IMR-90 (cell line): ENCODE data around the gene EXOC3L4. TPM values are rescaled to one million over a fixed set of nuclear protein-coding genes. Genes with fewer than 3 reads are reported as not detected.

ENCODE experiments used
- ATAC-seq: fragments of 200-7000 bp; cut with Tn5 transposase; 2 replicates; pipeline ENCODE4 v1.9.1; 2020; ENCODE audit warnings: low read depth, mild to moderate bottlenecking, moderate library complexity
- BruUV-seq: library from RNA; stranded (reverse); fragments of 400-500 nt; replicated peaks from 2 replicates; lab custom pipeline; 2021; lab: Mats Ljungman, UMichigan
- CTCF ChIA-PET: fragments of 300-600 bp; formaldehyde crosslinking; extraction: SDS; loops from one replicate; lab custom pipeline; 2021; ENCODE audit warnings: antibody characterized with exemption; lab: Yijun Ruan, JAX
- POLR2A ChIA-PET: fragments of 300-600 bp; sonication (Branson Sonifier 250); formaldehyde crosslinking; loops from one replicate; lab custom pipeline; 2022; ENCODE audit warnings: antibody characterized with exemption; ENCODE audit not compliant: unreplicated experiment; lab: Charles Lee
- DNase-seq: peaks from one replicate; pipeline ENCODE4 v3.0.0; 2013
- H2AFZ ChIP-seq: replicated peaks from 2 replicates; pipeline ENCODE3; 2013; ENCODE audit warnings: low read length, mild to moderate bottlenecking; ENCODE audit not compliant: poor library complexity
- H2AK5ac ChIP-seq: 2 replicates; pipeline ENCODE4 v1.6.1; 2013; ENCODE audit warnings: low read depth, low read length, inconsistent platforms
- H2AK9ac ChIP-seq: replicated peaks from 2 replicates; pipeline ENCODE3; 2013; ENCODE audit warnings: mild to moderate bottlenecking, low read depth, low read length, moderate library complexity; ENCODE audit not compliant: poor library complexity
- H2BK120ac ChIP-seq: 2 replicates; pipeline ENCODE4 v1.6.1; 2013; ENCODE audit warnings: low read depth, low read length, inconsistent platforms
- H2BK15ac ChIP-seq: 3 replicates; pipeline ENCODE4 v1.6.1; 2013; ENCODE audit warnings: low read depth, low read length, inconsistent platforms
- H2BK20ac ChIP-seq: 2 replicates; pipeline ENCODE4 v1.6.1; 2013; ENCODE audit warnings: low read depth, mild to moderate bottlenecking, inconsistent platforms, low read length, moderate library complexity
- H2BK5ac ChIP-seq: 2 replicates; pipeline ENCODE4 v1.6.1; 2013; ENCODE audit warnings: mild to moderate bottlenecking, low read depth, low read length, inconsistent platforms; ENCODE audit not compliant: poor library complexity, severe bottlenecking
- H3K14ac ChIP-seq: replicated peaks from 2 replicates; pipeline ENCODE4 v1.6.1; 2013; ENCODE audit warnings: low read depth, low read length, inconsistent platforms
- H3K18ac ChIP-seq: 2 replicates; pipeline ENCODE4 v1.6.1; 2013; ENCODE audit warnings: low read depth, low read length, control low read depth
- H3K23ac ChIP-seq: 2 replicates; pipeline ENCODE4 v1.6.1; 2013; ENCODE audit warnings: low read depth, low read length, inconsistent platforms
- H3K27ac ChIP-seq: 2 replicates; pipeline ENCODE4 v1.5.1; 2013; ENCODE audit warnings: mild to moderate bottlenecking, control low read depth, low read length; ENCODE audit not compliant: insufficient read depth
- H3K27me3 ChIP-seq: 2 replicates; pipeline ENCODE4 v1.6.1; 2013; ENCODE audit warnings: low read length; ENCODE audit not compliant: control insufficient read depth, insufficient read depth
- H3K36me3 ChIP-seq: 2 replicates; pipeline ENCODE4 v1.6.1; 2013; ENCODE audit warnings: low read length, mixed read lengths; ENCODE audit not compliant: control insufficient read depth, insufficient read depth
- H3K4ac ChIP-seq: 2 replicates; pipeline ENCODE4 v1.6.1; 2013; ENCODE audit warnings: low read depth, low read length, inconsistent platforms
- H3K4me1 ChIP-seq: 2 replicates; pipeline ENCODE4 v1.6.1; 2013; ENCODE audit warnings: low read length, mixed read lengths; ENCODE audit not compliant: control insufficient read depth, insufficient read depth
- H3K4me2 ChIP-seq: 2 replicates; pipeline ENCODE4 v1.6.1; 2013; ENCODE audit warnings: low read depth, mild to moderate bottlenecking, control low read depth, low read length, moderate library complexity
- H3K4me3 ChIP-seq: 2 replicates; pipeline ENCODE4 v1.5.1; 2013; ENCODE audit warnings: low read depth, mild to moderate bottlenecking, control low read depth, low read length, moderate library complexity; ENCODE audit not compliant: insufficient read depth
- H3K56ac ChIP-seq: 2 replicates; pipeline ENCODE4 v1.6.1; 2013; ENCODE audit warnings: low read length, inconsistent platforms; ENCODE audit not compliant: insufficient read depth; ENCODE audit errors: extremely low read depth
- H3K79me1 ChIP-seq, 2 experiments: 2 replicates each; pipeline ENCODE4 v1.6.1; 2013; ENCODE audit warnings: low read length in 2 of 2, inconsistent platforms in 1 of 2, low read depth in 1 of 2
- H3K9ac ChIP-seq: 2 replicates; pipeline ENCODE4 v1.6.1; 2013; ENCODE audit warnings: low read depth, low read length, control low read depth
- H3K9me1 ChIP-seq: 2 replicates; pipeline ENCODE4 v1.6.1; 2013; ENCODE audit warnings: low read length, inconsistent platforms; ENCODE audit not compliant: insufficient read depth
- H3K9me3 ChIP-seq: 2 replicates; pipeline ENCODE4 v1.6.1; 2013; ENCODE audit warnings: low read length; ENCODE audit not compliant: control insufficient read depth, insufficient read depth
- H4K20me1 ChIP-seq: 2 replicates; pipeline ENCODE4 v1.6.1; 2013; ENCODE audit warnings: low read length, inconsistent platforms; ENCODE audit not compliant: insufficient read depth
- H4K5ac ChIP-seq: 2 replicates; pipeline ENCODE4 v1.6.1; 2013; ENCODE audit warnings: mild to moderate bottlenecking, low read depth, low read length, control low read depth
- H4K8ac ChIP-seq, 2 experiments: 2 replicates each; pipeline ENCODE4 v1.6.1; 2013; ENCODE audit warnings: low read depth in 2 of 2, low read length in 2 of 2, control low read depth in 1 of 2, inconsistent platforms in 1 of 2
- H4K91ac ChIP-seq: 2 replicates; pipeline ENCODE4 v1.6.1; 2013; ENCODE audit warnings: low read depth, low read length, inconsistent platforms; ENCODE audit not compliant: insufficient read depth
- BHLHE40 ChIP-seq: fragments of 150-350 bp; IDR thresholded peaks from 2 replicates; pipeline ENCODE4 v1.6.1; 2016; ENCODE audit warnings: mild to moderate bottlenecking, low read depth, low read length
- CHD1 ChIP-seq: IDR thresholded peaks from 2 replicates; pipeline ENCODE4 v1.6.1; 2012; ENCODE audit warnings: low read depth, low read length, improper control_type of control experiment
- ELK1 ChIP-seq: fragments of 150-350 bp; IDR thresholded peaks from 2 replicates; pipeline ENCODE4 v1.6.1; 2016; ENCODE audit warnings: low read depth, mild to moderate bottlenecking, low read length, moderate library complexity, borderline replicate concordance
- MAFK ChIP-seq: IDR thresholded peaks from 2 replicates; pipeline ENCODE4 v1.6.1; 2012; ENCODE audit warnings: low read depth, low read length, improper control_type of control experiment
- MAZ ChIP-seq: IDR thresholded peaks from 2 replicates; pipeline ENCODE4 v1.6.1; 2012; ENCODE audit warnings: low read depth, mild to moderate bottlenecking, low read length, improper control_type of control experiment, moderate library complexity, borderline replicate concordance
- NFE2L2 ChIP-seq: fragments of 150-350 bp; IDR thresholded peaks from 2 replicates; pipeline ENCODE4 v1.6.1; 2016; ENCODE audit warnings: low read depth, mild to moderate bottlenecking, low read length
- POLR2A ChIP-seq: IDR thresholded peaks from 2 replicates; pipeline ENCODE4 v1.6.1; 2012; ENCODE audit warnings: mild to moderate bottlenecking, low read depth, low read length
- SMC3 ChIP-seq: fragments of 150-350 bp; IDR thresholded peaks from 2 replicates; pipeline ENCODE4 v1.6.1; 2016; ENCODE audit warnings: low read depth, mild to moderate bottlenecking, antibody characterized with exemption, low read length, moderate library complexity
- USF2 ChIP-seq: fragments of 150-350 bp; IDR thresholded peaks from 2 replicates; pipeline ENCODE4 v1.6.1; 2017; ENCODE audit warnings: mild to moderate bottlenecking, antibody characterized with exemption, low read length, low read depth
- WGBS, 2 experiments: methylation state at CpG; one replicate each; pipeline versions ENCODE4 v1.1.5 to v1.1.7; 2013; ENCODE audit warnings: missing lambda C conversion rate in 2 of 2; ENCODE audit not compliant: insufficient read length in 1 of 2; ENCODE audit errors: extremely low coverage in 2 of 2; 5-methylcytosine and 5-hydroxymethylcytosine counted together
- dilution Hi-C: fragments of 300-500 bp; cut with HindIII; formaldehyde crosslinking; loops from one replicate; pipeline ENCODE4 v1.14.3; 2018; ENCODE audit warnings: low sequenced_read_pairs; ENCODE audit not compliant: unreplicated experiment
- in situ Hi-C: fragments of 300-500 bp; cut with MboI; formaldehyde crosslinking; loops from 3 replicates; pipeline ENCODE4 v1.14.3; 2019; ENCODE audit warnings: low sequenced_read_pairs, inconsistent platforms, mixed read lengths
- intact Hi-C: fragments of 100-400 bp; cut with micrococcal nuclease; formaldehyde crosslinking; loops from 2 replicates; pipeline ENCODE4 v1.10.0; 2022
- polyA plus RNA-seq, 3 experiments: library from polyadenylated mRNA; depleted of rRNA; stranded (reverse); fragments of >200 nt; gene quantifications; 2 replicates each; pipeline ENCODE4 v1.2.3, GENCODE V29; 2012; ENCODE audit warnings: low replicate concordance in 1 of 3
- total RNA-seq: library from RNA; depleted of rRNA; stranded (reverse); fragments of >200 nt; gene quantifications from 2 replicates; pipeline ENCODE4 v1.2.3, GENCODE V29; 2012

EXOC3L4 gene
- total and polyA plus RNA-seq, 2 of the 4 experiments (the other 2 are of a cell fraction), result not detected

- no peak overlapping the region for H2BK20ac ChIP-seq
- no peak overlapping the region for H2BK15ac ChIP-seq
- H3K27me3 ChIP-seq, result peaks cover 50% of the 10 kb centered on the region
- H3K9me1 ChIP-seq, result no peaks in the 10 kb centered on the region
- H3K4me1 ChIP-seq, result peaks cover 11% of the 10 kb centered on the region
- TF ChIP-seq NFE2L2 (no peak), ELK1 (no peak), CHD1 (no peak), BHLHE40 (no peak), POLR2A (no peak), USF2 (no peak), SMC3 (no peak), MAZ (no peak), MAFK (no peak)
- H2AK5ac ChIP-seq, result no peak overlapping the region
- no peak overlapping the region for H3K4ac ChIP-seq
- no peak overlapping the region for H4K91ac ChIP-seq
- no peaks in the 10 kb centered on the region for H3K36me3 ChIP-seq
- H4K5ac ChIP-seq, result no peak overlapping the region
- H3K4me2 ChIP-seq, result no peak overlapping the region
- H3K27ac ChIP-seq, result no peak overlapping the region
- no peak overlapping the region for H3K4me3 ChIP-seq
- dilution Hi-C loops, result no loop called here
- WGBS, 2 experiments, result 73% methylated on average over 16 of the region's 28 CpGs; no CpG with 5 or more reads in 1 of the 2 experiments
- H2BK120ac ChIP-seq, result no peak overlapping the region
- H3K56ac ChIP-seq, result no peak overlapping the region
- intact Hi-C loops, result no loop called here
- no peak overlapping the region for H3K18ac ChIP-seq
- no peak overlapping the region for H2AFZ ChIP-seq
- DNase-seq (no peak), ATAC-seq (no peak)
- no peak overlapping the region for H3K14ac ChIP-seq
- no peaks in the 10 kb centered on the region for H3K9me3 ChIP-seq
- no peak overlapping the region for H4K8ac ChIP-seq
- no peaks in the 10 kb centered on the region for H3K79me1 ChIP-seq
- CTCF ChIA-PET, result no interaction called here
- no peaks in the 10 kb centered on the region; the same call in 1 of the 2 replicates for H4K20me1 ChIP-seq
- H3K9ac ChIP-seq, result no peak overlapping the region
- BruUV-seq, result no TSS peak
- no peak overlapping the region for H2BK5ac ChIP-seq
- H2AK9ac ChIP-seq, result peak overlapping the region; percentile 40
- no peak overlapping the region for H3K23ac ChIP-seq
- POLR2A ChIA-PET, result no interaction called here
- in situ Hi-C loops, result no loop called here
Measured at GRCh38 chr14:103089386-103090335, 4.9 kb upstream of the EXOC3L4 start.
